HCT116 (cell line): ENCODE results near the gene SETD1A. TPM values are rescaled to one million over a fixed set of nuclear protein-coding genes. Genes with fewer than 3 reads are reported as not detected.

Source experiments
- ATAC-seq: fragments of 200-7000 bp; cut with Tn5 transposase; 2 replicates; pipeline ENCODE4 v1.9.1; 2020; ENCODE audit warnings: mild to moderate bottlenecking, moderate library complexity
- BruUV-seq: library from RNA; stranded (reverse); fragments of 400-500 nt; replicated peaks from 2 replicates; lab custom pipeline; 2021; lab: Mats Ljungman, UMichigan
- CTCF ChIA-PET: fragments of 300-600 bp; sonication (Branson Sonifier 250); formaldehyde crosslinking; loops from one replicate; lab custom pipeline; 2021; ENCODE audit warnings: antibody characterized with exemption; lab: Charles Lee
- POLR2A ChIA-PET: fragments of 300-600, 350-600 bp; sonication (Branson Sonifier 250); formaldehyde crosslinking; loops from one replicate; lab custom pipeline; 2021; ENCODE audit warnings: antibody characterized with exemption; lab: Charles Lee
- RAD21 ChIA-PET, 2 experiments: fragments of 300-600 bp; sonication (Branson Sonifier 250); formaldehyde crosslinking; loops; one replicate each; lab custom pipeline; 2023; ENCODE audit warnings: low total read pairs in 2 of 2; ENCODE audit not compliant: uncharacterized antibody in 2 of 2, unreplicated experiment in 2 of 2, low non-redundant PET in 1 of 2; lab: Charles Lee
- DNase-seq: peaks from one replicate; pipeline ENCODE4 v3.0.0-alpha.2; 2010; ENCODE audit warnings: low read depth, low spot score
- H2AFZ ChIP-seq: fragments of 200-600 bp; shearing (Covaris generic), sonication (generic); 2 replicates; pipeline ENCODE4 v1.6.1; 2017; ENCODE audit warnings: low read depth, mixed run types, mixed read lengths, antibody characterized with exemption, low read length; ENCODE audit not compliant: poor library complexity, severe bottlenecking
- H3K27ac ChIP-seq: 2 replicates; pipeline ENCODE4 v1.5.1; 2012; ENCODE audit warnings: low read depth, low read length
- H3K27me3 ChIP-seq: fragments of 200-600 bp; sonication (generic); 2 replicates; pipeline ENCODE4 v1.6.1; 2016; ENCODE audit warnings: mixed run types, low read length, mixed read lengths; ENCODE audit not compliant: insufficient read depth
- H3K36me3 ChIP-seq, 2 experiments: fragments of 200-500 bp in 1 of 2; fragments of 200-600 bp in 1 of 2; sonication (Bioruptor generic) in 1 of 2; sonication (generic) in 1 of 2; 2 replicates each; pipeline versions ENCODE4 v1.5.1 to v1.6.1; 2014 to 2016; ENCODE audit warnings: low read length in 2 of 2, inconsistent platforms in 1 of 2, mixed read lengths in 1 of 2, mixed run types in 1 of 2; ENCODE audit not compliant: insufficient read depth in 2 of 2, control insufficient read depth in 1 of 2
- H3K4me1 ChIP-seq, 2 experiments: fragments of 200-600 bp in 1 of 2; sonication (generic) in 1 of 2; 2 replicates each; pipeline versions ENCODE4 v1.5.1 to v1.6.1; 2012 to 2017; ENCODE audit warnings: low read length in 2 of 2, inconsistent platforms in 1 of 2, mild to moderate bottlenecking in 1 of 2, mixed read lengths in 1 of 2, mixed run types in 1 of 2, moderate library complexity in 1 of 2; ENCODE audit not compliant: insufficient read depth in 2 of 2, control insufficient read depth in 1 of 2
- H3K4me2 ChIP-seq: fragments of 200-600 bp; sonication (generic); 2 replicates; pipeline ENCODE4 v1.6.1; 2017; ENCODE audit warnings: mixed run types, low read length, mixed read lengths
- H3K4me3 ChIP-seq, 2 experiments: fragments of 200-600 bp in 1 of 2; sonication (generic) in 1 of 2; replicated peaks in 1 of 2; 2 replicates each; pipeline ENCODE4 v1.5.1; 2011 to 2016; ENCODE audit warnings: low read length in 2 of 2, control low read depth in 1 of 2, low read depth in 1 of 2, mild to moderate bottlenecking in 1 of 2, mixed read lengths in 1 of 2, mixed run types in 1 of 2
- H3K79me2 ChIP-seq: fragments of 200-600 bp; sonication (generic); 2 replicates; pipeline ENCODE4 v1.6.1; 2017; ENCODE audit warnings: mild to moderate bottlenecking, mixed run types, low read length, moderate library complexity, mixed read lengths; ENCODE audit not compliant: insufficient read depth
- H3K9ac ChIP-seq: fragments of 200-600 bp; sonication (generic); 2 replicates; pipeline ENCODE4 v1.6.1; 2016; ENCODE audit warnings: low read length, mixed read lengths
- H3K9me2 ChIP-seq: fragments of 200-600 bp; sonication (generic), shearing (Covaris generic); 2 replicates; pipeline ENCODE4 v1.6.1; 2017; ENCODE audit warnings: mixed run types, mild to moderate bottlenecking, moderate library complexity; ENCODE audit not compliant: insufficient read depth
- H3K9me3 ChIP-seq, 2 experiments: fragments of 200-500 bp in 1 of 2; fragments of 200-600 bp in 1 of 2; sonication (Bioruptor generic) in 1 of 2; sonication (generic) in 1 of 2; 2 replicates each; pipeline ENCODE4 v1.6.1; 2014 to 2017; ENCODE audit warnings: low read length in 2 of 2, mixed read lengths in 2 of 2, inconsistent platforms in 1 of 2, low read depth in 1 of 2, mild to moderate bottlenecking in 1 of 2, mixed run types in 1 of 2, moderate library complexity in 1 of 2; ENCODE audit not compliant: control insufficient read depth in 1 of 2, insufficient read depth in 1 of 2
- H4K20me1 ChIP-seq: fragments of 200-600 bp; sonication (generic), shearing (Covaris generic); 2 replicates; pipeline ENCODE4 v1.6.1; 2017; ENCODE audit warnings: mixed run types, mild to moderate bottlenecking, moderate library complexity; ENCODE audit not compliant: insufficient read depth
- EZH2 ChIP-seq: fragments of 200-600 bp; sonication (generic); IDR thresholded peaks from 2 replicates; pipeline ENCODE4 v1.6.1; 2017; ENCODE audit warnings: antibody characterized with exemption, mixed run types
- POLR2AphosphoS5 ChIP-seq: IDR thresholded peaks from 2 replicates; pipeline ENCODE4 v1.6.1; 2011; ENCODE audit warnings: mild to moderate bottlenecking, low read depth, low read length, moderate library complexity
- TCF7L2 ChIP-seq: IDR thresholded peaks from 2 replicates; pipeline ENCODE4 v1.7.0; 2011; ENCODE audit warnings: borderline replicate concordance, inconsistent platforms; ENCODE audit not compliant: insufficient read depth, insufficient read length; ENCODE audit errors: extremely low read depth
- ZFX ChIP-seq: fragments of 450-650 bp; IDR thresholded peaks from 2 replicates; pipeline ENCODE4 v1.6.1; 2017
- intact Hi-C: fragments of 100-400 bp; cut with micrococcal nuclease; formaldehyde crosslinking; loops from 2 replicates; pipeline ENCODE4 v1.10.0; 2022
- total RNA-seq: library from RNA; stranded (reverse); gene quantifications from one replicate; pipeline ENCODE4 v1.2.1, GENCODE V29; 2021; ENCODE audit not compliant: unreplicated experiment
- TF ChIP-seq, protein P1 (sequence below): IDR thresholded peaks from 2 replicates; pipeline ENCODE4 v1.6.1; 2011; ENCODE audit warnings: mild to moderate bottlenecking, low read length, moderate library complexity; ENCODE audit not compliant: insufficient replicate concordance; ENCODE audit errors: extremely low read depth
- TF ChIP-seq, protein P2 (sequence below): IDR thresholded peaks from 2 replicates; pipeline ENCODE4 v1.6.1; 2012

SETD1A gene
- total RNA-seq, 1 experiment from 2014 or later: 26.9 TPM

DNA sequence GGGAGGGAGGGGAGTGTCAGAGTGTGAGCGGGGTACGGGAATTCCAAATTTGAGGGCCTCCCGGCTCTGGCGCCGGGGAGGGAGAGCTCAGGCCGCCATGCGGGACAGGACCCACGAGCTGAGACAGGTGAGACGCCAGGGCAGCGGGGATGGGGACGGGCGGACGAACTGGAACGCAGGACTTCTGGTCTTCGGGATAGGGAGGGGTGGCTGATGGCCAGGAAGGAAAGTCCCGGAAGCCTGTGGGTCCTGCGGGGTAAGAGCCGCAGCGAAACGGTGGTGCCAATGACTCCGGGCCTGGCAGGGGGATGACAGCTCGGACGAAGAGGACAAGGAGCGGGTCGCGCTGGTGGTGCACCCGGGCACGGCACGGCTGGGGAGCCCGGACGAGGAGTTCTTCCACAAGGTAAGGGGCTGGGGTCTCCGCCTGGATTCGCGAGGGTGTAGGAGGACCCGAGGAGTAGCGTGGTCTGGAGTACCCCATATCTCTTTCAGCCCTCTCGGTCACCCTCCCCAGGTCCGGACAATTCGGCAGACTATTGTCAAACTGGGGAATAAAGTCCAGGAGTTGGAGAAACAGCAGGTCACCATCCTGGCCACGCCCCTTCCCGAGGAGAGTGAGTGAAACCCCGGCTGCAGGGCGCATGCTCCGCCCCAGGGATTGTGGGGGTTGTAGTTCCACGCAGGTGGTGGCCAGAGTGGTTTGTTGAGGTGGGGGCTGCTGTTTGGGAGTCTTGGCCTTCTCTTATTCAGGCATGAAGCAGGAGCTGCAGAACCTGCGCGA, 76.3 kb downstream of the SETD1A start:
- Histone ChIP-seq H4K20me1 (no peaks in the 10 kb centered on the region), H3K9me2 (no peaks in the 10 kb centered on the region), H3K4me3 (peak overlapping the region; percentile 84 to 98), H3K27ac (peak overlapping the region; percentile 69), H3K9me3 (no peaks in the 10 kb centered on the region), H3K79me2 (peaks cover 10% of the 10 kb centered on the region; the same call in 1 of the 2 replicates), H3K4me2 (peak overlapping the region; percentile 90), H2AFZ (no peak overlapping the region), H3K4me1 (peaks cover 5 to 15% of the 10 kb centered on the region in 2 experiments), H3K27me3 (no peaks in the 10 kb centered on the region), H3K9ac (peak overlapping the region; percentile 75), H3K36me3 (peaks cover 0 to 3% of the 10 kb centered on the region in 2 experiments; a peak in 1 of 4 replicates)
- intact Hi-C loops: loop anchor here (2.0 kb wide), 1 partner anchor 39 kb away; no protein-coding TSS in a partner anchor
- peak; percentile 81 for ATAC-seq
- BruUV-seq: TSS peak; percentile 81
- CTCF ChIA-PET: interaction anchor here (1.0 kb wide), 1 partner anchor 49 kb away, joined by 4 read pairs; the partner anchor contains the start of gene HSD3B7
- DNase-seq: peak; percentile 43
- POLR2A ChIA-PET: interaction anchor here (0.6 to 1.6 kb wide), 4 partner anchors 37 to 352 kb away, joined by 3 to 5 read pairs (median 4); partner anchors contain the start of genes KAT8, ZNF646 and ZNF668
- TF ChIP-seq POLR2AphosphoS5 (peak; percentile 57; the same call in 1 of the 2 replicates), TCF7L2 (no peak), ZFX (peak; percentile 30; the same call in 1 of the 2 replicates), EZH2 (no peak)
- TF ChIP-seq, protein P1, sequence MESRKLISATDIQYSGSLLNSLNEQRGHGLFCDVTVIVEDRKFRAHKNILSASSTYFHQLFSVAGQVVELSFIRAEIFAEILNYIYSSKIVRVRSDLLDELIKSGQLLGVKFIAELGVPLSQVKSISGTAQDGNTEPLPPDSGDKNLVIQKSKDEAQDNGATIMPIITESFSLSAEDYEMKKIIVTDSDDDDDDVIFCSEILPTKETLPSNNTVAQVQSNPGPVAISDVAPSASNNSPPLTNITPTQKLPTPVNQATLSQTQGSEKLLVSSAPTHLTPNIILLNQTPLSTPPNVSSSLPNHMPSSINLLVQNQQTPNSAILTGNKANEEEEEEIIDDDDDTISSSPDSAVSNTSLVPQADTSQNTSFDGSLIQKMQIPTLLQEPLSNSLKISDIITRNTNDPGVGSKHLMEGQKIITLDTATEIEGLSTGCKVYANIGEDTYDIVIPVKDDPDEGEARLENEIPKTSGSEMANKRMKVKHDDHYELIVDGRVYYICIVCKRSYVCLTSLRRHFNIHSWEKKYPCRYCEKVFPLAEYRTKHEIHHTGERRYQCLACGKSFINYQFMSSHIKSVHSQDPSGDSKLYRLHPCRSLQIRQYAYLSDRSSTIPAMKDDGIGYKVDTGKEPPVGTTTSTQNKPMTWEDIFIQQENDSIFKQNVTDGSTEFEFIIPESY: no peak
- TF ChIP-seq, protein P2, sequence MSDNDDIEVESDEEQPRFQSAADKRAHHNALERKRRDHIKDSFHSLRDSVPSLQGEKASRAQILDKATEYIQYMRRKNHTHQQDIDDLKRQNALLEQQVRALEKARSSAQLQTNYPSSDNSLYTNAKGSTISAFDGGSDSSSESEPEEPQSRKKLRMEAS: no peak
- RAD21 ChIA-PET: interaction anchor here in 1 of 2 experiments (0.7 kb wide), 2 partner anchors 293 to 409 kb away, joined by 3 to 8 read pairs; no protein-coding TSS in a partner anchor

Other genes with a start within 250 kb of the SETD1A start
- gene PHKG2, start 209.3 kb upstream of the SETD1A start, total RNA-seq: 32.6 TPM
- 12.6 TPM for gene CFAP119, start 195.7 kb upstream of the SETD1A start, total RNA-seq
- gene RNF40, start 195.4 kb upstream of the SETD1A start, total RNA-seq: 90.3 TPM
- gene ZNF629, start 170.5 kb upstream of the SETD1A start, total RNA-seq: 18.4 TPM
- 44.9 TPM for gene BCL7C, start 63.7 kb upstream of the SETD1A start, total RNA-seq
- gene CTF1, start 61.1 kb upstream of the SETD1A start, total RNA-seq: 1.4 TPM
- gene FBXL19, start 34.2 kb upstream of the SETD1A start, total RNA-seq: 45.2 TPM
- gene ORAI3, start 8.7 kb upstream of the SETD1A start, total RNA-seq: 9.0 TPM
- 8.6 TPM for gene HSD3B7, start 27.5 kb downstream of the SETD1A start, total RNA-seq
- 1.6 TPM for gene STX1B, start 52.9 kb downstream of the SETD1A start, total RNA-seq
- 26.0 TPM for gene STX4, start 75.8 kb downstream of the SETD1A start, total RNA-seq
- gene ZNF668, start 116.5 kb downstream of the SETD1A start, total RNA-seq: 16.8 TPM
- gene ZNF646, start 116.7 kb downstream of the SETD1A start, total RNA-seq: 17.7 TPM
- 11.6 TPM for gene PRSS53, start 131.2 kb downstream of the SETD1A start, total RNA-seq
- gene VKORC1, start 137.0 kb downstream of the SETD1A start, total RNA-seq: 83.8 TPM
- 60.7 TPM for gene BCKDK, start 150.6 kb downstream of the SETD1A start, total RNA-seq
- gene KAT8, start 159.9 kb downstream of the SETD1A start, total RNA-seq: 44.9 TPM
- 42.6 TPM for gene PRSS8, start 178.0 kb downstream of the SETD1A start, total RNA-seq
- gene PRSS36, start 192.3 kb downstream of the SETD1A start, total RNA-seq: not detected
- 522 TPM for gene FUS, start 222.4 kb downstream of the SETD1A start, total RNA-seq
- gene PYCARD, start 245.0 kb downstream of the SETD1A start, total RNA-seq: not detected